Measurements from ENCODE around the gene DUSP9.
"Not testable (repeated sequence)": the region's sequence is repeated elsewhere in the genome, so short reads cannot be mapped to it uniquely, and the experiment has no call there.

Gene DUSP9, protein sequence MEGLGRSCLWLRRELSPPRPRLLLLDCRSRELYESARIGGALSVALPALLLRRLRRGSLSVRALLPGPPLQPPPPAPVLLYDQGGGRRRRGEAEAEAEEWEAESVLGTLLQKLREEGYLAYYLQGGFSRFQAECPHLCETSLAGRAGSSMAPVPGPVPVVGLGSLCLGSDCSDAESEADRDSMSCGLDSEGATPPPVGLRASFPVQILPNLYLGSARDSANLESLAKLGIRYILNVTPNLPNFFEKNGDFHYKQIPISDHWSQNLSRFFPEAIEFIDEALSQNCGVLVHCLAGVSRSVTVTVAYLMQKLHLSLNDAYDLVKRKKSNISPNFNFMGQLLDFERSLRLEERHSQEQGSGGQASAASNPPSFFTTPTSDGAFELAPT

DNA sequence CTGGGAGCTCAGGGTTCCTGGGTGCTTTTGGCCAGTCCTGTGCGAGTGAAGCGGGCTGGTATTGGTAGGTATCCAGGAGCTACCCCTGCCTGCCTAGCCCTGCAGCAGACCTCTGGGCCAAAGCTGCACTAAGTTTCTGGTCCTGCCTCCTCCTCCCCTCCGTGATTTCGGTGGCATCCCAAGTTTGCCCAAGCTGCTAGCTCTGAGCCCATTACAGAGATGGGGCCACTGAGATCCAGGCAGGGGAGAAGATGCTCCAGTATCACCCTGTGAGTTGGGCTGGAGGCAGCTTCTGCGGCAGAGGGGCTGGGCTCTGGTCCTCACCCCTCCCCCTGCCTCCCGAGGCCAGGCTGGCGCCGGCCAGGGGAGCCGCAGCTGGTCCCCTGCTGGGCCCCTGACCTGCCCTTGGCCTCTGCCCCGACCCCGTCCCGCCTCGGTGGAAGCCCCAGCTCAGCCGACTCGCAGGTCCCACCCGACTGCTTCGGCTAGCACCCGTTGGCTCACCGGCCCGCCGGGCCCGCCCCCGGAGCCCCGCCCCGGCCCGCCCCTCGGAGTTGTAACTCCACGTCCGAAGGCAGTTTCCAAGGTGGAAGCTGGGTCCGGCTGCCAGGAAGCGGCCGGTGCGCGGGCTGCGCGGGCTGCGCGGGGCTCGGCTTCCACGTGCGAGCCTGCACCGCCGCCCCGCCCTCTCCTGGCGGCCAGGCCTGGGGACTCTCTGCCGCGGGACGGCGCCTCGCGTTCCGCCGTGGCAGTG lies at the start of gene DUSP9:
Gene DUSP9, plus strand, starts transcription at position 584 of the 754 bp plus-strand sequence. CDS start 751 bp downstream, outside the sequence.
- peak; percentile 49 for DNase-seq (ENCODE audit: low spot score)

DNA sequence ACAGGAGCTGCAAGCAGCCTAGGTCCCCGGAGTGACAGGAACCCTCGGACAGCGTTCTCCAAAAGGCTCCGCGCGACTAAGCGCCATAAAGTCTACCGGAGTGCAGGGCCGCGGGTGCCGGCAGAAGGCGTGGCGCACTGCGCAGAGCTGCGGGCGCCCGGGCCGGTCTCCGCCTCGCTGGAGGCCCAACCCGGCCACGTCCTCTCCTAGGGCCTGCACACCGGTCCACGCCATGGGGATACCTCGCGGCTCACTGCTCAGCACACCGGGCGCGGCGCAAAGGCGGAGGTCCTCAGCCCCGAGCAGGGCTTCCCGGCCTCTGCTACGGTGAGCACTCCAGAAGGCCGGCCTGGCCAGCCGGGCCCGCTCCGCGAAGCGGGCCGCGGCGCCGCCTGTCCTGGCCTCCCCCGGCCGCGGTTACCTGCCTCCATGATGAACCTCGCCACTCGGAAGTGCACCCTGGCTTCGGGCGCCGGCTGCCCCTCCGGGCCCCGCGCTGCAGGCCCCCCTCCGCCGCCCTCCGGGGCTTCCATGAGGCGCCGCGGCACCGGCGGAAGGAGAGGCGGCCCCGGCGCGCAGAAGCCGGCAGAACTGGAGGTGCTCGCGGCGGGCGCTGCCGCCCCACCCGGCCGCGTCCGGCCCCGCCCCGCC lies 48.3 kb upstream of the DUSP9 start, which contains the start of gene CCNQ:
Gene CCNQ, minus strand, starts transcription at position 599 of the 651 bp plus-strand sequence. Its CDS starts 66 bp downstream, at position 533.
- DNase-seq (ENCODE audit: low spot score), result peak; percentile 40

DNA sequence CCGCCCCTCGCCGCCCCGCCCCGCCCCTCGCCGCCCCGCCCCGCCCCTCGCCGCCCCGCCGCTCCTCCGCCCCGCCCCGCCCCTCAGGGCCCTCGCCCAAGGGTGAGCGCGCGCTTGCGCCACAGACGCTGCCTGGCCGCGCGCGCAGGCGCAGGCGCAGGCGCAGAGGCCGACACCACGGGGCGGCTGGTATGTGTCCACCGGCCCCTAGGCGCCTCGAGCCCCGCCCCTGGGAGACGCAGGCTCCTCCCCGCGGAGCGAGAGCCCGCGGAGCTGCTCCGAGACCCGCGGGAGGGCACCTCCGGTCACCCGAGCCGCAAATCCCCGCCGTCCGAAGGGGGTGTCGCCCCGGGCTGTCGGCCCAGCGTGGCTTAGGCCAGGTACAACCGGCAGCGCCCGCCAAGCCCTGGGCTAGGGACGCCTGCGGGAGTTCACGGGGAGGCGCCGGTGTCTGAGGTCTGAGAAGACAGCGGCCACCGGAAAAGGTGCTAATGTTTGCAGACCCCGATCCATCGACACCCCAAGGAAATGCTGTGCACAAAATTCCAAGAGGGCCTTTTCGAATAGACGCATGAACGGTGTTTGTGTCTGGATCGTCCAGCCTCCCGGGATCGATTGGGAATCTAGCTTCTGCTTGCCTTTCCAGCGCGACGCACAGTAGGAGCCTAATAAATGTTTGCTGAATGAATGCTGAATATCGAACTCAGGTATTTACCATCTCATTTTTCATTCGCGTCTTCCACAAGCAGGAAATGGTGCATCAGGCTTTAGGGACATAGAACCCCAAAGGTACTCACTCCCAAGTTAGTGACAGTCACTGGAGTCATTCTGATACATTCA lies 47.6 kb upstream of the DUSP9 start:
- DNase-seq (ENCODE audit: low spot score), result peak; percentile 97

DNA sequence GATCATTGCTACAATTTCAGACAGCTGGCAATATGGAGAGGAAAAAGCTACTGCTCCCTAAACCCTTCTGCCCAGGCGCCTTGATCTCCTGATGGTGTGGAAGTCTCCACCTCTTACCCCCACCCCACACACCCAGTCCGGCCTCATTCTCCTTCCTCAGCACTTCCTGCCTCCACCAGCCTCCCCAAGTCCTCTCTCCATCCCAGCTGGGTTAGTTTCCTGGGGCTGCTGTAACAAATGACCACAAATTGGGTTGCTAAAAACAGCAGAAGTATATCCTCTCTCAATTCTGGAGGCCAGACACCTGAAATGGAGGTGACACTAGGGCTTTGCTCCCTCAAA lies 47.0 kb upstream of the DUSP9 start:
- no peak for DNase-seq (ENCODE audit: low spot score)

DNA sequence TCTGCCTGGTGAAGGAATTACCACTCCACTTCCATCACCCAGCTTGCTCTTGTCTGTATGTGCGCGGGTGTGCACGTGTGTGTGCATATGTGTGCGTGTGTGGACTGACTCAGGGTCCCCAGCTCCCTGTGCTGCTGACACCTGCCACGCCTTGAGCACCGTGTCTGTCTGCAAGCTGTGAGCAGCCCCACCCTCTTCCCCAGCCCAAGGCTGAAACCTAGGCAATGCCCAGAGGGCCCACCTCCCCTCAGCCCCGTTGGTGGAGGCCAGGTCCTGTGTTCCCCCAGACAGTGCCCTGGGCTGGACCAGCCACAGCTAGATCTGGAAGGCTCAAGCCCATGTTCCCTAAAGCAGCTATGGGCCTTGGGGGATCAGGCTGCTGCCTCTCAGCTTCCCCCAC lies 46.1 kb upstream of the DUSP9 start:
- DNase-seq (ENCODE audit: low spot score), result no peak

DNA sequence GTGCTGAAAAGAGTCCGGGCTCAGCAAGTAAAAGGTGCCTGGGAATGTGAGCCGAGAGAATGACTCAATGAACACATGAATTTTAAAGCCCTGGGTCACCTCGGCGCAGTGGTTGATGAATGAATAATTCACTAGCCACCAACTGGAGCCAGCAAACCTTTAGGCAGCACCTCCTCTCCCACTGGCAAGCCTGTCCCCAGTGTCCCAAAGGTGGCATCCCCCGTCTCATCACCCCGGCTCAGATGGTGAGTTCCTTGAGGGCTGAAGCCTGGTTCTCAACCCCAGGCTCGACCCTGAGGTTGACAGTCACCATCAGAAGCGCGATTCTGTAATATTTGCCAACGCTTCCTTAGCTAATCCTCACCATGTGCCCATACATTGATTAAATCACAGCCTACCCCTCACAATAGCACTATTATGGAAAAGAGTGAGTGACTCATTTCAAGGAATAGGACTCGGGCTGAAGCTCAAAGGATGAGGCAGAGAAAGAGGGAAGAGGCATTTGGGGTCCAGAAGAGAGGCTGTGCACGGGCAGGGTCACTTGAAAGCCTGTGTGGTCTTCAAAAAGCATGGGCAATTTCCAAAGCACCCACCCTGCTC lies 45.4 kb upstream of the DUSP9 start:
- no peak for DNase-seq (ENCODE audit: low spot score)

DNA sequence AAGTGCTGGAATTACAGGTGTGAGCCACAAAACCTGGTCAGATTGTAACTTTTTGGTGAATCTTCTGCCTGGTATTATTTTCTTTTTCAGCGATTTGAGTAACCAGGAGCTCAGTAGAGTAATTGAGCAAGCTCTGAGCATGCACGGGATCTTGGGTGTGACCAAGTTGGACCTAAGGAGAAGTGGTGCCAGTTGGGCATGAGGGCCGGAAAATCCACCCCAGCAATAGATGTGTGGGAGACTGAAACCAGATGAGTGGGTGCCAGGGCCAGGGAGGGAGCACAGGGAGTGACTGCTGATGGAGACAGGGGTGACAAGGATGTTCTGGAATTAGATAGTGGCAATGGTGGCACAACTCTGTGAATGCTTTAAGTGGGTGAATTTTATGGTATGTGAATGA lies 44.4 kb upstream of the DUSP9 start:
- DNase-seq (ENCODE audit: low spot score), result no peak

DNA sequence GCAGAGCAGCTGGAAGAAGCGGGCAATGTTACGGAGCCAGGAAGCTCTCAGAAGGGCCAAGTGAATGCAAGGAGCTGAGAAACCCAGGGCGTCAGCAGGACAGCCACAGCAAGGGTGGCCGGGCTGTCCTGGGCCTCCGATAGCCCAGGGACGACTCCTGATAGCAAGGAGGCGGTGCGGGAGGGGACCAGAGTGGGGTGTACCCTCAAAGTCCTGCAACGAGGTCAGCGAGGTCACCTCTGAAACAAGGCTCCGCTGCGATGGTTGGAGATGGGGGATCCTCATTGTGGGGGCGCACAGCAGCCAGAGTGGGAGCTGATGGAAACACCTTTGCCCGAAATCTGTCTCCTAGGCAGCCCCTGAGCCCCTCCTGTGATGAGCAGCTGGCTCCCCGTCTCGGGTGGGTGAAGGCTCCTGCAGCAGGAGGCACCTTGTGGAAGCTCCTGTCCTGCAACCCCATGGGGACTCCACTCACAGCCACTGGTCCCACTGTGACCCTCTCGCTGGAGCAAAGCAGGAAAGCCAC lies 43.8 kb upstream of the DUSP9 start:
- DNase-seq (ENCODE audit: low spot score), result no peak

DNA sequence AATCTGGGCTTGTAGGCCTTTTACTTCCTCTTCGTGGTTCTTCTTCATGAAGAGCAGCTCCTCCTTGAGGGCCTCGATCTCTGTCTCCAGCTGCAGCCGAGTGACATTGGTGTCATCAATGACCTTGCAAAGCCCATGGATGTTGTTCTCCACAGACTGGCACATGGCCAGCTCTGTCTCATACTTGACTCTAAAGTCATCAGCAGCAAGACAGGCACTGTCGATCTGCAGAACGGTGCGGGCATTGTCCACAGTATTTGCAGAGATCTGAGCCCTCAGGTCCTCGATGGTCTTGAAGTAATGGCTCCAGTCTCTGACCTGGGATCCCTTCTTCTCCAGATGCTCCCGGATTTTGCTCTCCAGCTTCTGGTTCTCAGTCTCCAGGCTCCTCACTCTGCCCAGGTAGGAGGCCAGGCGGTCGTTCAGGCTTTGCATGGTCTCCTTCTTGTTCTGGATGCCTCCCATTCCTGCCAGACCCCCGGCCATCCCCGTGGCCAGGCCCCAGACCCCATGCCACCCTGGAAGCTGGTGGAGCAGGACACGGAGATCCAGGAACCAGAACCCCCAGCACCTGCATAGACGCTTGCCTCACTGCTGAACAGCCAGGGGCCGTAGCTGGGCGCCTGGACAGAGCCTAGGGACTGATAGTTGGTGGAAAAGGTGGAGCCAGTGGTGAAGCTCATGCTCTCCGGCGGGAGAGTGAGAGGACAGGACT lies 42.2 kb upstream of the DUSP9 start:
- DNase-seq (ENCODE audit: low spot score), result not testable (repeated sequence)

DNA sequence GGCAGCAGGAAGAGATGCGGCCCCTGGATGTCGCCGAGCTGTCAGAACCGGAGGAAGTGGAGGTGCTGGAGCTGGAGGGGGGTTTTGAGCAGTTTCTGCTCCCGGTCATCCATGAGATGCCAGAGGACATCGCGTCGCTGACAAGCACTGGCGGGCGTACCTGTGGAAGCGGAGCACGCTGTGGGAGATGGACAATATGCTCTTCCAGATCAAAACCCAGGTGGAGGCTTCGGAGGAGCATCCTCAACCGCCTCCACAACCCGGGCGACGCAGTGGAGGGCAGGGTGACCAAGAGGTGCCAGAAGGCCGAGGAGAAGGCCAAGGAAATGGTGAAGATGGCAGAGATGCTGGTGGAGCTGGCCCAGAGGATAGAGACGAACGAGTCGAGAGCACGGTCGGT lies 40.5 kb upstream of the DUSP9 start:
- DNase-seq (ENCODE audit: low spot score), result no peak

DNA sequence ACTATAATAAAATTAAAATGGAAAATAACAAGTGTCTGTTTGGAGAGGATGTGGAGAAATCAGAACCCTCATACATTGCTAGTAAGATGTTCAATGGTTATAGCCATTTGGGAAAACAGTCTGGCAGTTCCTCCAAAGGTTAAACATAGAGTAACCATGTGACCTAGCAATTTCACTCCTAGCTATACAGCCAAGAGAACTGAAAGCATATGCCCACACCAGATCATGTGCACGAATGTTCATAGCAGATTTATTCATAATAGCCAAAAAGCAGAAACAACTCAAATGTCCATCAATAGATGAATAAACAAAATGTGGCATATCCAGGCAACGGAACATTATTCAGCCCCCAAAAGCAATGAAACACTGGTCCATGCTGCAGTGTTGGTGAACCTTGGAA lies 38.6 kb upstream of the DUSP9 start:
- no peak for DNase-seq (ENCODE audit: low spot score)

DNA sequence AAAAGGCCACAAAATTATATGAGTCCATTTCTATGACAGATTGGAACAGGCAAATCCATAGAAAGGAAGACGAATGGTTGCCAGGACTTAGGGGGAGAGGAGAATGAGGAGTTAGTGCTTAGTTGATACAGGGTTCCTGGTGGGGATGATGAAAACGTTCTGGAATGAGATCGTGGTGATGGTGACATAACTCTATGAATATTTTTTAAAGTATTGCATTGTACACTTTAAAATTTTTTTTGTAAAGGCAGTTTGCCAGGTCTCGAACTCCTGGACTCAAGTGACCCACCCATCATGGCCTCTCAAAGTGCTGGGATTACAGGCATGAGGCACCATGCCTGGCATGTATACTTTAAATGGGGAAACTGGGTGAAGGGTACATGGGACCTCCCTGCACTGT lies 38.2 kb upstream of the DUSP9 start:
- DNase-seq (ENCODE audit: low spot score), result no peak

DNA sequence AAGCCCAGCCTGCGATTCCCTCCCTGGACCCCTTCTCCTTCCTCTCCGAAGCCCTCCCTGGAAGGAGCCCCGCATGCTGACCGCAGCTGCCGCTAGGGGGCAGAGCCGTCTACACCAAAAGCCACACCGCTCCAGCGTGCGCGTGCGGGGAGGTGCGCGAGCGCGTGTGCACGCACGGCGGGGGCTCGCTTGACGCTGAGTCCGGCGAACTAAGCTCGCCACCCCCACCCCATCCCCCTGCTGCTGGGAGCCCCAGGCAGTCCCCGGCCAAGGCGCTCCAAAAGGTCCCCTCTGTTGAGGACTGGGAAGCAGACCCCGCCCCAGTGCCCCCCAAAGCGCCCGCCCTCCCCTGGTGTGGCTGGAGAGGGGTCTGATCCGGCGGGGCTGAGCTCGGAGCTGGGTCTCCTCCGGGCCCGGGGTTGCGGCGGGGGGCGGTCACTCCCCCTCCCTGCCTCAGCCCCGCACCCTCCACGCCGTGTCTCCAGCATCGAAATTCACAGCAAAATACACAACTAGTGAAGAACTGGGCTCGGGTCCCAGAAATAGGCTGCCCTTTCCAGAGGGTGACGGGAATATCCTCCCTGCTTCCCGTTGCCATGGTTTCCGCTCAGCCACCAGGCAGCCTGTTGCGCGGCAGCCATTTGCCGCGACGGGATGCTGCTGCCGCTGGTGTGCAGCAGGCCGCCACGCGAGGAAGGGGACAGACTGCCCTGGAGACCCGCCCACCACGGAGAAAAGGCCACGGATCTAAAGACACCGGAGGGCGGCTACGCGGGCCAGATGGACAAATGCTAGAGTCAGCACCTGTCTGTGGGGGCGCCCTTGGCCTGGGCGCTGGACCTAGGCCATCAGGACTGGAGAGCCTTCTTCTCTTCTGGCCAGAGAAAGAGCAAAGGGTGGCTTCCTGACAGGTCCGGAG lies 36.8 kb upstream of the DUSP9 start:
- peak; percentile 75 for DNase-seq (ENCODE audit: low spot score)

DNA sequence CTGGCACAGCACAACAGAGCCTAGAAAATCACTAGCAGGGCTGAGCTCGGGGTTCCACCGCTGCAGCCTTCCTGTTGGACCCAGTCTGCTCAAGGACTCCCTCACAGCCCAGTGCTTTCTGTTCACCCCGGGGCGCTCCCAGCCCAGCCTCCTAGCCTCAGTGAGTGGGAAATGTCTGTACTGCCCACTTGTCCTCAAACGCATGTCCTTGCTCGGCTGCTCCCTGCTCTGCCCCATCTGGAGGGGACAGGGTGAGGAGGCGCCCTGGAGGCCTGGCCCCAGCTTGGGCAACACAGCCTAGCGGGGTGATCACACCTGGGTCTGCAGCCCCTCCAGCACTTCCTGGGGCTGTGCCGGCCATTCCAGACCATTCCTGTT lies 36.2 kb upstream of the DUSP9 start:
- no peak for DNase-seq (ENCODE audit: low spot score)

DNA sequence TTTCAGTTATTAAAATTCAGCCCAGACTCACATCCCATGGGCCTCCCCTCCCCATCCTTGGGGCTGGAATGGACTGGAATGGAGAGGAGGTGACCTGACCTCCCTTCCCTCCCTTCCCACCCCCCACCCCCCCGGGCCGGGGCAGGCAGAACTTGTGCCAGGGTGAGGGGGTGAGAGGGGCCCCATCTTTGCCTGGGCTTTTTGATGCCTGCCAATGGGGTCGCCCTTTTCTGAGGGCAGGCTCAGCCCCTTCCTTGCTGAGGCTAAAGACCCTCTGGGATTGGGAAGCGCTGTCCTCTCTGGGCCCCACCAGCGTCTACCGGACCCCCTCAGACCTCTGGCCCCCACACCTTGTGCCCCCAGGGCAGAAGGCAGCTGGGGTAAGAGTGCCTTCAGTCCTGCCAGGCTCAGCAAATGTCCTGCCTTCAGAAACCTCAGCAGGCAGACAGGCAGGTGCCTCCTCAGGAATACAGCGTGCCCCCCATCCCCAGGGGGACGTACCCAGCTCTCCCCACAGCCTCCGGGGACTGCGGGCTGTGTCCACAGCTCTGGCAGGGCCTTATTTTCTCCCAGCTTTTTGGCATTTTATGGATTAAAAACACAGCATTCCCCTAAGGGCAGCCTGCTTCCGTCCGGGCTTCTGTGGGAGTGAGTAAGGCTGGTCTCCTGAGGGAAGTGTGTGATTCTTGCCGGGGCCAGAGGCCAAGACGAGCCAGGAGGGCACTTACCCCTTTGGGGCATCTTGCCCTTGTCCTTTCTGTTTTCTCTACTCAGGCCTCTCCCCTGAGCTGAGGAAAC lies 35.5 kb upstream of the DUSP9 start:
- DNase-seq (ENCODE audit: low spot score), result no peak

DNA sequence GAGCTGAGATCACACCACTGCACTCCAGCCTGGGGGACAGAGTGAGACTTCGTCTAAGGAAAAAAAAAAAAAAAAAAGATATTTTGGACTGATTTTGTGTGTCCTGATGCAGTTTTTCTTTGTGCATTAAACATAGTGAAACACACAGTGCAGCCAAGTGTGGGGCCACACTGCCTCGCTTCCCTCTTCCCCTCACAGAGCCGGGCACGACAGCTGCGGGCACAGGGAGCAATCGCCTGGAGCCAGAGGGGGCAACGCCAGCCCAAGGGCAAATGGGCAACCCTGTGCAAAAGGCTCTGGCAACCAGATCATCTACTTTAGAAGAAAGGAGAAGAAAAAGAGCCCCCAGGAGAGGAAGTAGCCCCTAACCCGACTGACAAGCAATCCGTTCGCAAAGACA lies 34.6 kb upstream of the DUSP9 start:
- DNase-seq (ENCODE audit: low spot score), result no peak

DNA sequence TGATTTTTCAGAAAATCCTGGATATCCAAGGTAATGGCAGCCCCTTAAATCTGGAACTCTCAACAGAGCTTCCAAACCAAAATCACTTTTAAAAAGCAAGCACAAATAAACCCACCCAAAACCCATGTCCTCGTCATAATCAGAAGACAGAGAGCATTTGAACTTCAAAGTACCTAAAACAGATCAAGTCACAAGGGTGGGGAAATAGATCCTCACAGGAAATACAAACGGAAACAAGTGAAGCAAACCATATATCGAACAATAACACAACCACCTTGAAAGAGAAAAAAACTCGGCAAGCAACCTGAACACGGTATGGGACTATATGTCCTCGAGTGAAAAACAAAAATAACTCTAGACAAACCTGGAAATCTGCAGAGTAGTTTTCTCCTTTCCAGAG lies 32.2 kb upstream of the DUSP9 start:
- no peak for DNase-seq (ENCODE audit: low spot score)

DNA sequence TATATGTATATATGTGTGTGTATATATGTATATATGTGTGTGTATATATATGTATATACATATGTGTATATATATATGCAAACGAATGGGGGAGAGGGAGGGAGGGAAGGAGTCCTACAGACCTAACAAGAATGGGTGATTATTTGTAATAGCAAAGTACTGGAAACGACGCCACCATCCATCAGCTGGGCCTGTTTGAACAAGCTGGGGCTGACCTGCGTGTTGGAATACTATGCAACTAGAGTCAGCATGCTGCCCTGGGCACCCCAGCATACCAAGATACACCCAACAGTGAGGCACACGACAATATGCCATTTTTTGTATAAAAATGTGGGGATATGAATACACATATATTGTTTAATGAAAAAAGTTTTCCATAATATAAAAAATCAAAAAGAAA lies 26.4 kb upstream of the DUSP9 start:
- DNase-seq (ENCODE audit: low spot score), result no peak

Data from AG20443 (cell line).